Liver (tissue), 9 donors: ENCODE measurements around the gene STX5. TPM values are rescaled to one million over a fixed set of nuclear protein-coding genes. Genes with fewer than 3 reads are reported as not detected.

ENCODE experiments used
- DNase-seq: peaks from one replicate; pipeline ENCODE4 v3.0.0-alpha.2; 2017; ENCODE audit warnings: low spot score
- H3K27ac ChIP-seq, 2 donors: one replicate each; pipeline ENCODE4 v1.7.0; 2013; ENCODE audit warnings: inconsistent platforms in 2 of 2, low read length in 2 of 2, control low read depth in 1 of 2, low read depth in 1 of 2, mild to moderate bottlenecking in 1 of 2
- H3K27me3 ChIP-seq, 4 donors: one replicate each; pipeline versions ENCODE4 v1.6.1 to v1.7.0; 2013; ENCODE audit warnings: low read length in 3 of 4, inconsistent platforms in 1 of 4, mild to moderate bottlenecking in 1 of 4, moderate library complexity in 1 of 4; ENCODE audit not compliant: control insufficient read depth in 4 of 4, insufficient read depth in 4 of 4
- H3K36me3 ChIP-seq, 4 donors: one replicate each; pipeline versions ENCODE4 v1.6.1 to v1.7.0; 2013; ENCODE audit warnings: low read length in 3 of 4, mild to moderate bottlenecking in 3 of 4, low read depth in 1 of 4, moderate library complexity in 1 of 4; ENCODE audit not compliant: control insufficient read depth in 4 of 4, insufficient read depth in 3 of 4
- H3K4me1 ChIP-seq, 4 donors: one replicate each; pipeline versions ENCODE4 v1.6.1 to v1.7.0; 2013; ENCODE audit warnings: low read length in 3 of 4, mild to moderate bottlenecking in 3 of 4, moderate library complexity in 1 of 4; ENCODE audit not compliant: control insufficient read depth in 4 of 4, insufficient read depth in 4 of 4
- H3K4me3 ChIP-seq, 3 donors: one replicate each; pipeline versions ENCODE4 v1.6.1 to v1.7.0; 2013; ENCODE audit warnings: low read length in 3 of 3, control low read depth in 1 of 3, low read depth in 1 of 3, mild to moderate bottlenecking in 1 of 3
- H3K9ac ChIP-seq, 2 donors: one replicate each; pipeline ENCODE4 v1.7.0; 2013; ENCODE audit warnings: low read length in 2 of 2, mild to moderate bottlenecking in 2 of 2, moderate library complexity in 2 of 2, control low read depth in 1 of 2, low read depth in 1 of 2
- H3K9me3 ChIP-seq, 4 donors: one replicate each; pipeline versions ENCODE4 v1.6.1 to v1.7.0; 2013; ENCODE audit warnings: low read length in 3 of 4; ENCODE audit not compliant: control insufficient read depth in 4 of 4
- CTCF ChIP-seq: fragments of 150-350 bp; IDR thresholded peaks from 2 replicates; pipeline ENCODE4 v1.5.1; 2017; ENCODE audit warnings: improper control_type of control experiment, low read depth, low read length; ENCODE audit not compliant: missing input control
- EGR1 ChIP-seq, 2 donors: IDR thresholded peaks; 2 replicates each; pipeline ENCODE4 v1.6.1; 2016 to 2018; ENCODE audit warnings: antibody characterized with exemption in 2 of 2, low read depth in 2 of 2
- FOXA2 ChIP-seq: IDR thresholded peaks from 2 replicates; pipeline ENCODE4 v1.6.1; 2016; ENCODE audit warnings: antibody characterized with exemption
- GABPA ChIP-seq, 2 donors: IDR thresholded peaks in 1 of 2; conservative IDR thresholded peaks in 1 of 2; 2 replicates each; pipeline ENCODE4 v1.6.1; 2016; ENCODE audit warnings: antibody characterized with exemption in 2 of 2, mild to moderate bottlenecking in 1 of 2, moderate library complexity in 1 of 2
- HNF4A ChIP-seq, 2 donors: conservative IDR thresholded peaks; 2 replicates each; pipeline ENCODE4 v1.6.1; 2016; ENCODE audit warnings: antibody characterized with exemption in 2 of 2, mild to moderate bottlenecking in 2 of 2
- HNF4G ChIP-seq: IDR thresholded peaks from 2 replicates; pipeline ENCODE4 v1.6.1; 2016; ENCODE audit warnings: antibody characterized with exemption
- JUND ChIP-seq, 2 donors: IDR thresholded peaks; 2 replicates each; pipeline ENCODE4 v1.6.1; 2016; ENCODE audit warnings: antibody characterized with exemption in 2 of 2
- MAX ChIP-seq: IDR thresholded peaks from 2 replicates; pipeline ENCODE4 v1.6.1; 2016; ENCODE audit warnings: antibody characterized with exemption
- RAD21 ChIP-seq, 2 donors: IDR thresholded peaks; 2 replicates each; pipeline ENCODE4 v1.6.1; 2016; ENCODE audit warnings: antibody characterized with exemption in 2 of 2, mild to moderate bottlenecking in 2 of 2
- REST ChIP-seq: IDR thresholded peaks from 2 replicates; pipeline ENCODE4 v1.6.1; 2016; ENCODE audit warnings: antibody characterized with exemption, mild to moderate bottlenecking
- RXRA ChIP-seq, 2 donors: IDR thresholded peaks; 2 replicates each; pipeline ENCODE4 v1.6.1; 2017 to 2018; ENCODE audit warnings: antibody characterized with exemption in 2 of 2, mild to moderate bottlenecking in 1 of 2
- SP1 ChIP-seq: IDR thresholded peaks from 2 replicates; pipeline ENCODE4 v1.6.1; 2018; ENCODE audit warnings: antibody characterized with exemption, mild to moderate bottlenecking
- TAF1 ChIP-seq: conservative IDR thresholded peaks from 2 replicates; pipeline ENCODE4 v1.6.1; 2016; ENCODE audit warnings: antibody characterized with exemption, mild to moderate bottlenecking
- ZBTB33 ChIP-seq: IDR thresholded peaks from 2 replicates; pipeline ENCODE4 v1.6.1; 2016; ENCODE audit warnings: antibody characterized with exemption
- WGBS: extraction: QIAGEN DNeasy Blood & Tissue Kit; methylation state at CpG from one replicate; pipeline ENCODE4 v1.1.7; 2013; 5-methylcytosine and 5-hydroxymethylcytosine counted together
- polyA plus RNA-seq, 2 donors: library from polyadenylated mRNA; stranded (reverse) in 1 of 2; unstranded in 1 of 2; fragments of 200-250 nt in 1 of 2; fragments of >200 nt in 1 of 2; fragmentation: Nextera tagmentation in 1 of 2; extraction: Ambion mirVana in 1 of 2; gene quantifications; one replicate each; pipeline versions ENCODE4 v1.2.1 to v1.2.3, GENCODE V29; 2013 to 2015
- total RNA-seq, 2 donors: library from RNA; depleted of rRNA; stranded (reverse); fragments of >200 nt; gene quantifications; one replicate each; pipeline ENCODE4 v1.2.3, GENCODE V29; 2014
- donor health status: healthy.
- donor health status: healthy.
- donor health status: healthy.
- donor health status: healthy.
- donor health status: healthy.

The STX5 gene
- total and polyA plus RNA-seq, 4 donors: 13.6 to 34.1 (median 26.1) TPM

- Histone ChIP-seq H3K9me3 (no peaks in the 10 kb centered on the region), H3K4me1 (peaks cover 0 to 26% (median 16%) of the 10 kb centered on the region in 4 donors), H3K27me3 (no peaks in the 10 kb centered on the region), H3K4me3 (no peak overlapping the region), H3K9ac (no peak overlapping the region), H3K27ac (peak overlapping the region; percentile 40 to 68), H3K36me3 (no peaks in the 10 kb centered on the region)
- WGBS: 42% methylated on average over 6 of the region's 6 CpGs
- DNase-seq: no peak
- no peak for TF ChIP-seq JUND (IDR thresholded peaks at IDR 0.05)
- peak; percentile 78 to 83 for TF ChIP-seq RXRA (IDR thresholded peaks at IDR 0.05)
- no peak for TF ChIP-seq TAF1
- TF ChIP-seq ZBTB33: no peak
- peak; percentile 63 for TF ChIP-seq SP1
- TF ChIP-seq RAD21 (IDR thresholded peaks at IDR 0.05): peak in 1 of 2 donors; percentile 4
- TF ChIP-seq MAX: no peak
- TF ChIP-seq CTCF: no peak
- TF ChIP-seq EGR1 (IDR thresholded peaks at IDR 0.05; ENCODE audit: low read depth in 2 of 2): no peak
- TF ChIP-seq HNF4A (conservative IDR thresholded peaks at IDR 0.05): peak in 1 of 2 donors; percentile 20
- peak; percentile 24 to 69 for TF ChIP-seq GABPA (IDR thresholded peaks at IDR 0.05 in 1 of 2, conservative IDR thresholded peaks at IDR 0.05 in 1 of 2)
- no peak for TF ChIP-seq FOXA2
Observed at GRCh38 chr11:62876712-62877111, 44.9 kb upstream of the STX5 start.

GRCh38 chr11:62875698-62876478 lies 44.0 kb upstream of the STX5 start:
- H3K4me1 ChIP-seq: peaks cover 0 to 25% (median 16%) of the 10 kb centered on the region in 4 donors
- H3K36me3 ChIP-seq: no peaks in the 10 kb centered on the region
- 68% methylated on average over 7 of the region's 7 CpGs for WGBS
- H3K27ac ChIP-seq: no peak overlapping the region
- DNase-seq: no peak
- H3K4me3 ChIP-seq: no peak overlapping the region
- TF ChIP-seq MAX: no peak
- TF ChIP-seq SP1: no peak
- TF ChIP-seq ZBTB33: no peak
- no peak for TF ChIP-seq RXRA (IDR thresholded peaks at IDR 0.05)
- TF ChIP-seq GABPA (IDR thresholded peaks at IDR 0.05 in 1 of 2, conservative IDR thresholded peaks at IDR 0.05 in 1 of 2): no peak
- no peak for TF ChIP-seq RAD21 (IDR thresholded peaks at IDR 0.05)
- no peak for TF ChIP-seq TAF1
- no peak for TF ChIP-seq HNF4G
- no peak for TF ChIP-seq EGR1 (IDR thresholded peaks at IDR 0.05; ENCODE audit: low read depth in 2 of 2)
- TF ChIP-seq HNF4A (conservative IDR thresholded peaks at IDR 0.05): no peak
- TF ChIP-seq CTCF: no peak
- TF ChIP-seq REST: no peak
- TF ChIP-seq FOXA2: no peak
- H3K9ac ChIP-seq: no peak overlapping the region
- no peaks in the 10 kb centered on the region for H3K27me3 ChIP-seq
- no peaks in the 10 kb centered on the region for H3K9me3 ChIP-seq
